Lower leg skin (tissue), 3 donors: ENCODE data around the gene PRSS21.

Experiments
- POLR2A ChIP-seq, 2 donors: fragments of 450-650 bp; IDR thresholded peaks; one replicate each; pipeline ENCODE4 v1.6.1; 2016 to 2017; ENCODE audit warnings: antibody characterized with exemption in 2 of 2, mild to moderate bottlenecking in 1 of 2, moderate library complexity in 1 of 2
- TF ChIP-seq, protein P1 (sequence below), 3 donors: fragments of 450-650 bp; IDR thresholded peaks; one replicate each; pipeline ENCODE4 v1.5.1; 2016; ENCODE audit warnings: antibody characterized with exemption in 3 of 3, mild to moderate bottlenecking in 3 of 3, moderate library complexity in 2 of 3

DNA sequence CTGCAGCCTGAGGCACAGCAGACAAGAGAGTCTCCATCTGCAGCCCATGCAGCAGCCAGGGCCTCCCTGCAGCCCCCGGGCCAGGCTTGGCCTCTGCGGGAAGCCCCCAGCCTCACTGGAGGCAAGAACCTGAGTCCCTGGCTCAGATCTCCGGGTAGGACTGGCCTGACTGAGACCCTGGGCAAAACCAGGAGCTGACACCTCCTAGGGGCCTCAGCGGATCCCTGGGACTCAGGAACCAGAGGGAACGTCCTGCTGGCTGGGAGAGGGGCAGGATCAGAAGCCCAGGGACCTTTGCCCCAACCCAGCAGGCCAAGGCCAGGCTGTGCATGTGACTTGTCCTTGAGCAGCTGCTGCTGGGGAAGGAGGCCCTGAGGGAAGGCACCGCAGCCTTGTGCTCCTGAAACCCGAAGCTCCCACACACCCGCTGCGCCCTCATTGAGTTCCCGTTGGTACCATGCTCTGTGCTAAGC lies 1.7 kb upstream of the PRSS21 start:
- TF ChIP-seq, protein P1, sequence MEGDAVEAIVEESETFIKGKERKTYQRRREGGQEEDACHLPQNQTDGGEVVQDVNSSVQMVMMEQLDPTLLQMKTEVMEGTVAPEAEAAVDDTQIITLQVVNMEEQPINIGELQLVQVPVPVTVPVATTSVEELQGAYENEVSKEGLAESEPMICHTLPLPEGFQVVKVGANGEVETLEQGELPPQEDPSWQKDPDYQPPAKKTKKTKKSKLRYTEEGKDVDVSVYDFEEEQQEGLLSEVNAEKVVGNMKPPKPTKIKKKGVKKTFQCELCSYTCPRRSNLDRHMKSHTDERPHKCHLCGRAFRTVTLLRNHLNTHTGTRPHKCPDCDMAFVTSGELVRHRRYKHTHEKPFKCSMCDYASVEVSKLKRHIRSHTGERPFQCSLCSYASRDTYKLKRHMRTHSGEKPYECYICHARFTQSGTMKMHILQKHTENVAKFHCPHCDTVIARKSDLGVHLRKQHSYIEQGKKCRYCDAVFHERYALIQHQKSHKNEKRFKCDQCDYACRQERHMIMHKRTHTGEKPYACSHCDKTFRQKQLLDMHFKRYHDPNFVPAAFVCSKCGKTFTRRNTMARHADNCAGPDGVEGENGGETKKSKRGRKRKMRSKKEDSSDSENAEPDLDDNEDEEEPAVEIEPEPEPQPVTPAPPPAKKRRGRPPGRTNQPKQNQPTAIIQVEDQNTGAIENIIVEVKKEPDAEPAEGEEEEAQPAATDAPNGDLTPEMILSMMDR (IDR thresholded peaks at IDR 0.05), result no peak
- TF ChIP-seq POLR2A (IDR thresholded peaks at IDR 0.05), result no peak
